Measurements from ENCODE around the gene AMDHD2.
A peak's percentile ranks its signal among the peaks of the same experiment; 100 is the strongest.
"Not testable (repeated sequence)": the region's sequence is repeated elsewhere in the genome, so short reads cannot be mapped to it uniquely, and the experiment has no call there.

The AMDHD2 gene

DNA sequence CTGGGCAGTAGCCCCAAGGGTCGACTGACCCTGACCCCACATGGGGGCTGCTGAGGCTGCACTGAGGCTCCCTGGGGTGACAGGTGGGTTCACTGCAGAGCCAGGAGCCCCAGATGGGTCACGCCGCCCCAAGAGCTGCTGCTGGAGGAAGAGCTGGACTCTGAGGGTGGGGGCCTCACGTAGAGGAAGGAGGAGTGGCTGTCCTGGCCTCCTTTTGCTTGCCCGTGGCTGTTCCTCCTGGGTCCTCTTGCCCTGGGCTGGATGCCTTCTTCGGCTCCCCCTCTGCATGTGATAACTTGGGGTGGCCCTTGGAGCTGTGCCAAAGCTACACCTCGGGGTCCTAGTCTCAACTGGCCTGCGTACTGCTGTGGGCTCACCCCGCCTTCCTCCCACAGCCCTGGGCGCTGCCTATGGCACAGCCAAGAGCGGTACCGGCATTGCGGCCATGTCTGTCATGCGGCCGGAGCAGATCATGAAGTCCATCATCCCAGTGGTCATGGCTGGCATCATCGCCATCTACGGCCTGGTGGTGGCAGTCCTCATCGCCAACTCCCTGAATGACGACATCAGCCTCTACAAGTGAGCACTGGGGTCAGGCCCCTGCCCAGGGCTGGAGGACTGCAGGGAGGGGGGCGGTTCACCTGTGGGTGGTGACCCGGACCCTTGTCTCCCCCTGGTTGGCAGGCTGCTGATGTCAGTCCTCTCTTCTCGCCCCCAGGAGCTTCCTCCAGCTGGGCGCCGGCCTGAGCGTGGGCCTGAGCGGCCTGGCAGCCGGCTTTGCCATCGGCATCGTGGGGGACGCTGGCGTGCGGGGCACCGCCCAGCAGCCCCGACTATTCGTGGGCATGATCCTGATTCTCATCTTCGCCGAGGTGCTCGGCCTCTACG is 1.1 kb upstream of the AMDHD2 start:
- DNase-seq, result no peak

DNA sequence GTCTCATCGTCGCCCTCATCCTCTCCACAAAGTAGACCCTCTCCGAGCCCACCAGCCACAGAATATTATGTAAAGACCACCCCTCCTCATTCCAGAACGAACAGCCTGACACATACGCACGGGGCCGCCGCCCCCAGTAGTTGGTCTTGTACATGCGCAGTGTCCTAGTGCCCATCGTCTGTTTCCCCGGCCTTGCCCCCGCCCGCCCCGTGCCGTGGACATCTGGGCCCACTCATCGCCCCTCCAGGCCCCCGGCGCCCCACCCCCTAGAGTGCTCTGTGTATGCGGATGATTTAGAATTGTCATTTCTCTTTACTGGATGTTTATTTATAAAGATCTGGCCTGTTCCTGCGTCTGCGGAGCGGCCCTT is 475 bp upstream of the AMDHD2 start:
- no peak for DNase-seq

DNA sequence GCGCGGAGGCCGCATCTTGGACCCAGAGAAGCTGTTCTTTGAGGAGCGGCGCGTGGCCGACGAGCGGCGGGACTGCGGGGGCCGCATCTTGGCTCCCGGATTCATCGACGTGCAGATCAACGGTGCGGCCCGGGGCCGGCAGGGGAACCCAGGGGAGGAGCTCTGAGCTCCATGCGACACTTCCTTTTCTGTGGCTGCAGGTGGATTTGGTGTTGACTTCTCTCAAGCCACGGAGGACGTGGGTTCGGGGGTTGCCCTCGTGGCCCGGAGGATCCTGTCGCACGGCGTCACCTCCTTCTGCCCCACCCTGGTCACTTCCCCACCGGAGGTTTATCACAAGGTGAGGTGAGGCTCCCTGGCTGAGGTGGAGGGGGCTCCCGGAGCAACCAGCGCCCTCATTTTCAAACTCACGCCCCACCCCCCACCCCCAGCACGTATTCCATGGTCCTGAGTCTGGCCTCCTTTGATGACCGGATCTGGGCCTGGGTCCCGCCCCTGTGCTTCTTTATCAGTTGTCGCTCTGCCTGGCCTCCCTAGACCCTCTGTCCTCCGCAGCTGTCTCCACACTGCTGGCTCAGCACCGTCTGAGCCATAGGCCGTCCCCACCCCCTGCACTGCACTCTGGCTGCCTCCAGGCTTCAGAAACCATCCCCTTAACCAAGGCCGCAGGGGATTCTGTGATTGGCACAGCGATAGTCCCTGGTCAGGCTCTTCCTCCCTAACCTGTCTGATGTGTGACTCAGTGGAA is 787 bp downstream of the AMDHD2 start:
- DNase-seq, result no peak

- DNase-seq, result no peak
Measured at GRCh38 chr16:2523801-2524231, 3.6 kb downstream of the AMDHD2 start.

- DNase-seq, result no peak
Measured at GRCh38 chr16:2524339-2524938, 4.3 kb downstream of the AMDHD2 start.

DNA sequence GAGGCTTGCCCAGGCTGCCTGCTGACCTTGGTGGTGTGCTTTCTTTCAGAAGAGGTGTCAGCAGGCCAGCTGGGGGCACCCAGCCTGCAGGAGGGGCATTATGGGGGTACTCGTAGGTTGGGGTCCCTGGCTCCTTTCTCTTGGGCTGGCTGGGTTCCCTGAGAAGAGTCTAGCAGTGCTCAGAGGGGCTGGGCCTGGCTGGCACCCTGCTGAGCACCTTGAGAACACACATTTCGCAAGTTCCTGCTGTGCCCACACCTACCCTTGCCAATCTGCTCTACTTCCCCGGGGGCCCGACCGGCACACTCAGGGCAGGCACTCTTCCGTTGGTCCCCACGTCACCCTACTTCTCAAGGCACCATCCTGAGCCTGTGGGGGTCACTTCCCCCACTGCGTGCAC is 6.0 kb downstream of the AMDHD2 start:
- DNase-seq, result no peak

GRCh38 chr16:2527071-2527783 is 7.1 kb downstream of the AMDHD2 start:
- DNase-seq, result no peak

- no peak for DNase-seq
Measured at GRCh38 chr16:2527784-2528100, 7.6 kb downstream of the AMDHD2 start.

DNA sequence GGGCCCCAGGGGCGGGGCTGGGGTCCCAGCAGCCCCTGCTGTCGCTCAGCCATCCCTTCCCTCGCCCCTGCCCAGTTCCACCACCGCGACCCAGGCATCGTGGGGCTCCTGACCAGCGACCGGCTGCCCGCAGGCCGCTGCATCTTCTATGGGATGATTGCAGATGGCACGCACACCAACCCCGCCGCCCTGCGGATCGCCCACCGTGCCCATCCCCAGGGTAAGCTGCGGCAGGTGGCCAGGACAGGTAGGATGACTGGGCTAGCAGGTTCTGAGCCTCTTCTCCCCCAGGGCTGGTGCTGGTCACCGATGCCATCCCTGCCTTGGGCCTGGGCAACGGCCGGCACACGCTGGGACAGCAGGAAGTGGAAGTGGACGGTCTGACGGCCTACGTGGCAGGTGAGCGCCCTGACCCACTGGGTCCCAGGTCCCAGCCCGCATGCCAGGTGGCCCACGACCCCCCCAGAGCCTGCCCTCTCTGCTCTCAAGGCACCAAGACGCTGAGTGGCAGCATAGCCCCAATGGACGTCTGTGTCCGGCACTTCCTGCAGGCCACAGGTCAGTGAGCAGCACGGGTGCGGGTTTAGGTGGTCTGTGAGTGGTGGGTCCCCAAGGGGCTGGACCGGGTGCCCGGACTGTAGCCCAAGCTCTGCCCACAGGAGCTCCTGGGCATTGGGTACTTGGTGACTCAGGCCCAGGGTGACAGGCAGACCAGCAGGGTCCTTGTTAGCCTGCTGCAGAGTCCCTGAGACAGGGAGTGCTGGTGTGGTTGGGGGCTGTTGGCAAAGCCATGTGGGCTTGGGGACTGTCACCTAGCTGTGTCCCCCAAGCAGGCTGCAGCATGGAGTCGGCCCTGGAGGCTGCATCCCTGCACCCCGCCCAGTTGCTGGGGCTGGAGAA is 8.2 kb downstream of the AMDHD2 start:
- DNase-seq, result no peak

DNA sequence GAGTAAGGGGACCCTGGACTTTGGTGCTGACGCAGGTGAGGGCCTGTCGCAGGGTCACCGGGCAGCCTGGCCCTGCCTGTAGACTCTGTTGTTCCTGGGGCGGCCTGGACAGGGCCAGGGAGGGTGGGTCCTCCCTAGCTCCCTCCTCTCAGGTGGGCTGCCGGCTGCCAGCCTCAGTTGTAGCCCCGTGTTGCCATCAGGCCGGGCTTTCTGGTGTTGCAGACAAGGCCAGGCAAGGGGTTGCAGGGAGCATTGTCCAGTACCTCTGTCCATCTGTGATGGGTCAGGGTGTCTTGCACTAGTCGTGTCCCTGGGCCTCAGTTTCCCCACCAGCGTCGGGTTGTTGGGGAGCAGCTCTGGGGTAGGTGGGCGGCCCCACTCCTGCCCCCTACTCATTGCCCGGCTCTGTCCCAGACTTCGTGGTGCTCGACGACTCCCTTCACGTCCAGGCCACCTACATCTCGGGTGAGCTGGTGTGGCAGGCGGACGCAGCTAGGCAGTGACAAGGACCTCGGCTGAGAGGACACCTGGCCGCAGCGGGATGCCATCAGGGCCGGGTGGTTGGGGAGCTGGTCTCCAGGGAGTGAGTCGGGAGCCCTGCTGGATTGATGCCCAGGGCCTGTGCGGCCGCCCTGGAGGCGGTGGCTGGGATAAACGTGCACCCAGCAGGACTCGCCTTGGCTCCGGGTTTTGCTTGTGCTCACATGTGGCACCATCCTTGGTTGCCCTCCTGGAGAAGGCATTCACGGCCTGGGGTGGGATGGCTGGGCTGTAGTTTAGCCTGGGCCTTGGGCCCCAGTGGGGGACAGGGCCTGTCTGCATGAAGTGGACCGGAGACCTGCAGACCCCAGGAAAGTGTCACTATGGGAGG is 9.1 kb downstream of the AMDHD2 start:
- DNase-seq, result no peak

DNA sequence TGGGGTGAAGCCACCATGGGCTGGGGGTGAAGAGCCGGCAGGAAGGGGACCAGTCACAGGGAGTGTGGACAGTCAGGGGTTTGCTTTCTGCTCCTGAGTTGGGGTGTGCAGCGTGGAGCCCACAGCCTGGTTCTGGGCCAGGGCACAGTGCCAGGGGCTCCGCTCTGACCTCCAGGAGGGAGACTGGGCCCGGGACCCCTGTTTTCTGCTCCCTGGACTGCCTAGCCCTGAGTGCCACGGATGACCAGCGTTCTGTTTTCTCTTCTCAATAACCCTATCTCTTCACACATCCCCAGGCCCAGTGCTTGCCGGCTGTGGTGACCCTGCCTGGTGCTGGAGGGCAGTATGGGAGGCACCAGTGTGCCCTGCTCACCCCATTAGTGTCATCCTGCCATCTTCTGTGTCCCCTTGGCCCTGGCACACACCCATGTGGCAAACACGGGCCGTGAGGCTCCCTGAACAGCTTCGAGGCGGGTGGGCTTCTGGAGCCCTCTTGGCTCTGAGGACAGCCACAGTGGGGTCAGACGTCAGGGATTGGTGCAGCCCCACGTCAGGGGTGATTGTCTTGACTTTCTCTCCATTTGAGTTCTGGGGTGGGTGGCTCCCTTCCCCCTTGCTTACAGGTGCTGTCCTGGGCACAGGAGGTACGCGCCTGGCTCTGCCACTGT is 9.9 kb downstream of the AMDHD2 start:
- DNase-seq, result no peak

GRCh38 chr16:2530629-2531318 is 10.6 kb downstream of the AMDHD2 start:
- DNase-seq, result no peak

GRCh38 chr16:2531371-2531695 is 11.2 kb downstream of the AMDHD2 start, which contains the start of gene CEMP1:
Gene CEMP1, minus strand, starts transcription at chr16:2531408. Its CDS starts 335 bp downstream, at chr16:2531073.
- DNase-seq, result no peak

GRCh38 chr16:2531696-2532493 is 11.7 kb downstream of the AMDHD2 start:
- DNase-seq, result peak; percentile 47

- DNase-seq, result no peak
Measured at GRCh38 chr16:2532494-2533141, 12.4 kb downstream of the AMDHD2 start.

DNA sequence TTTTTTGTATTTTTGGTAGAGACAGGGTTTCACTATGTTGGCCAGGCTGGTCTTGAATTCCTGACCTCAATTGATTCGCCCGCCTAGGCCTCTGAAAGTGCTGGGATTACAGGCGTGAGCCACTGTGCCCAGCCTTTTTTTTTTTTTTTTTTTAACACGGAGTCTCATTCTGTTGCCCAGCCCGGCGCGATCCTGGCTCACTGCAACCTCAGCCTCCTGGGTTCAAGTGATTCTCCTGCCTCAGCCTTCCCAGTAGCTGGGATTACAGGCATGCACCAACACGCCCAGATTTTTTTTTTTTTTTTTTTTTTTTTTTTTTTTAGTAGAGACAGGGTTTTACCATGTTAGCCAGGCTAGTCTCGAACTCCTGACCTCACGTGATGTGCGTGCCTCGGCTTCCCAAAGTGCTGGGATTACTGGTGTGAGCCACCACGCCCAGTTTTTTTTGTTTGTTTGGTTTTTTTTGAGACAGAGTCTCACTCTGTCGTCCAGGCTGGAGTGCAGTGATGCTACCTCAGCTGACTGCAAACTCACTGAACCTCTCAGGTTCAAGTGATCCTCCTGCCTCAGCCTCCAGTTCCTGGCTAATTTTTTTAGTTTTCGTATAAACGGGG is 13.1 kb downstream of the AMDHD2 start:
- DNase-seq, result not testable (repeated sequence)

DNA sequence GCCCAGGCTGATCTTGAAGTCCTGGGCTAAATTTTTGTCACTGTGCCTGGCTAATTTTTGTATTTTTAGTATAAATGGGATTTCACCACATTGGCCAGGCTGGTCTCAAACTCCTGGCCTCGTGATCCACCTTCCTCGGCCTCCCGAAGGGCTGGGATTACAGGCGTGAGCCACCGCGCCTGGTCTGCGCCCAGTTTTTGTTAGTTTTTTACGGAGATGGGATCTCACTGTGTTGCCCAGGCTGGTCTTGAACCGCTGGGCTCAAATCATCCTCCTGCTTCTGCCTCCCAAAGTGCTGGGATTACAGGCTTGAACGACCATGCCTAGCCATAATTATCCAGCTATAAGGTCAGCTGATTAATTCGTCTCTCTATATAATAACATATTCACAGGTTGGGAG is 13.7 kb downstream of the AMDHD2 start:
- DNase-seq, result no peak

DNA sequence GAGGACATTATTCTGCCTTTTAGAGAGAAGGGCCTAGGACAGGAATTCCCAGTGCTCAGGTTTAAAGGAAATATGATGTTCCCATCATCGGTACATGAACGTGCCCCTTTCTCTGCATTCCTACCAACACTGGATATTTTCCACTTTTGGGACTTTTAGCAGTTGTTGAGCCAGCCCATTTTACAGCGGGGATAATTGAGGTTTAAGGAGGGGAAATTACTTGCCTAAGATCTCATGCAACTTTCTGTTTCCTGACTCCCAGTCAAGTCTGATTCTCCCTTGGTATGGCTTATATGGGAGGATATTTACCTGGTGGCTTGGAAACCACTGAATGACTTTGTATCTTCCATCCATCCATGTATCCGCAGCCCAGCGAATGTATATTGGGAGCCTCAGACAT is 14.2 kb downstream of the AMDHD2 start:
- DNase-seq, result not testable (repeated sequence)

All from SIG-M5 (cell line).